Melanocyte of skin (primary cell): ENCODE data around the gene MYO3A. TPM values are rescaled to one million over a fixed set of nuclear protein-coding genes. Genes with fewer than 3 reads are reported as not detected.

ENCODE experiments used
- total RNA-seq, 2 donors: library from RNA; depleted of rRNA; stranded (reverse); fragments of >200 nt; gene quantifications; 2 replicates each; pipeline ENCODE4 v1.2.3, GENCODE V29; 2012

The MYO3A gene, protein sequence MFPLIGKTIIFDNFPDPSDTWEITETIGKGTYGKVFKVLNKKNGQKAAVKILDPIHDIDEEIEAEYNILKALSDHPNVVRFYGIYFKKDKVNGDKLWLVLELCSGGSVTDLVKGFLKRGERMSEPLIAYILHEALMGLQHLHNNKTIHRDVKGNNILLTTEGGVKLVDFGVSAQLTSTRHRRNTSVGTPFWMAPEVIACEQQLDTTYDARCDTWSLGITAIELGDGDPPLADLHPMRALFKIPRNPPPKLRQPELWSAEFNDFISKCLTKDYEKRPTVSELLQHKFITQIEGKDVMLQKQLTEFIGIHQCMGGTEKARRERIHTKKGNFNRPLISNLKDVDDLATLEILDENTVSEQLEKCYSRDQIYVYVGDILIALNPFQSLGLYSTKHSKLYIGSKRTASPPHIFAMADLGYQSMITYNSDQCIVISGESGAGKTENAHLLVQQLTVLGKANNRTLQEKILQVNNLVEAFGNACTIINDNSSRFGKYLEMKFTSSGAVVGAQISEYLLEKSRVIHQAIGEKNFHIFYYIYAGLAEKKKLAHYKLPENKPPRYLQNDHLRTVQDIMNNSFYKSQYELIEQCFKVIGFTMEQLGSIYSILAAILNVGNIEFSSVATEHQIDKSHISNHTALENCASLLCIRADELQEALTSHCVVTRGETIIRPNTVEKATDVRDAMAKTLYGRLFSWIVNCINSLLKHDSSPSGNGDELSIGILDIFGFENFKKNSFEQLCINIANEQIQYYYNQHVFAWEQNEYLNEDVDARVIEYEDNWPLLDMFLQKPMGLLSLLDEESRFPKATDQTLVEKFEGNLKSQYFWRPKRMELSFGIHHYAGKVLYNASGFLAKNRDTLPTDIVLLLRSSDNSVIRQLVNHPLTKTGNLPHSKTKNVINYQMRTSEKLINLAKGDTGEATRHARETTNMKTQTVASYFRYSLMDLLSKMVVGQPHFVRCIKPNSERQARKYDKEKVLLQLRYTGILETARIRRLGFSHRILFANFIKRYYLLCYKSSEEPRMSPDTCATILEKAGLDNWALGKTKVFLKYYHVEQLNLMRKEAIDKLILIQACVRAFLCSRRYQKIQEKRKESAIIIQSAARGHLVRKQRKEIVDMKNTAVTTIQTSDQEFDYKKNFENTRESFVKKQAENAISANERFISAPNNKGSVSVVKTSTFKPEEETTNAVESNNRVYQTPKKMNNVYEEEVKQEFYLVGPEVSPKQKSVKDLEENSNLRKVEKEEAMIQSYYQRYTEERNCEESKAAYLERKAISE (N-terminal part only)
- not detected for total RNA-seq

DNA sequence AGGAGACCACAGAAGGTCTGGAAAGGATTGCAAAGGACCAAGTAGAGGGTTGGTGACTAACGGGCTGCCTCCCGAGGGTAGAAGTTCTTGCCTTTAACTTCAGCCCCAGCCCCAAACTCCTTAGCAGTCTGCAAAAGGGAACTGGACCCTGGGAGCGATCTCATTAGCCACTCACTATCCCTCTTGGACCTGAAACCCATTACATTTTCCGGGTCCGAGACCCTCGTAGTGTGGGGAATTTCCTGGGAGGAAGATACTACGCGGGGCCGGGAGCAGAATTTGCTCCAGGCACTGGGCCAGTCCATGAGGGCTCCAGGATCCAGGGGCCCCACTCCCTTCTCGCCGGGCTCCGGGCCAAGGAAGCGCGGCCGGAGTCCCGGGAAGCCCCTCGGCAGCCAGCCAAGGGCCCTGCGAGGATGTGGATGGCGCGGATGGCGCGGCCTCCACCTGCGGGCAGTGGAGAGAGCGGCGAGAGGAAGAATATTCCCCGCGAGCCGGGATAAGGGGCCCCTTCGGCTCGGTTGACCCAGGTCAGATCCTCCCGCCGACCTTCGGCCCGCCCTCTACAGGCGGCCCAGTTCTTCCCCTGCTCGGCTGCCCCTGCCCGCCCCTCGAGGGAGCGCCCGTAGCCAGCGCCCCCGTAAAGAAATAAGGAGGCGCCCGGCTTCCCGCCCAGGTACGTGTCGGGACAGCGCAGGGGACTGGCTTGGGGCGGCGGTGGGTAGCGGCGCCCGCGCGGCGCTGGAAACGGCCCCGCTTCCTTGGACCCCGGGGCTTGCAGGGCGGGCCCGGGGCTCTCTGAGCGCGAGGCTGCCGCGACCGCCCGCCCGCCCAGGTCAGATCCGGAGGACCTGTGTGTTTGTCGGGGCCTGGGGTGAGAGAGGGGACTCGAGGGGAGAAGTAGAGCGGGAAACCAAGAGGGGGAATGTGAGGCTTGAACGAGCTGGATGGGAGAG lies at the start of gene MYO3A:
Gene MYO3A (plus strand): TSS at position 577 of the 956 bp plus-strand sequence. CDS start 17,882 bp downstream, outside the sequence.

DNA sequence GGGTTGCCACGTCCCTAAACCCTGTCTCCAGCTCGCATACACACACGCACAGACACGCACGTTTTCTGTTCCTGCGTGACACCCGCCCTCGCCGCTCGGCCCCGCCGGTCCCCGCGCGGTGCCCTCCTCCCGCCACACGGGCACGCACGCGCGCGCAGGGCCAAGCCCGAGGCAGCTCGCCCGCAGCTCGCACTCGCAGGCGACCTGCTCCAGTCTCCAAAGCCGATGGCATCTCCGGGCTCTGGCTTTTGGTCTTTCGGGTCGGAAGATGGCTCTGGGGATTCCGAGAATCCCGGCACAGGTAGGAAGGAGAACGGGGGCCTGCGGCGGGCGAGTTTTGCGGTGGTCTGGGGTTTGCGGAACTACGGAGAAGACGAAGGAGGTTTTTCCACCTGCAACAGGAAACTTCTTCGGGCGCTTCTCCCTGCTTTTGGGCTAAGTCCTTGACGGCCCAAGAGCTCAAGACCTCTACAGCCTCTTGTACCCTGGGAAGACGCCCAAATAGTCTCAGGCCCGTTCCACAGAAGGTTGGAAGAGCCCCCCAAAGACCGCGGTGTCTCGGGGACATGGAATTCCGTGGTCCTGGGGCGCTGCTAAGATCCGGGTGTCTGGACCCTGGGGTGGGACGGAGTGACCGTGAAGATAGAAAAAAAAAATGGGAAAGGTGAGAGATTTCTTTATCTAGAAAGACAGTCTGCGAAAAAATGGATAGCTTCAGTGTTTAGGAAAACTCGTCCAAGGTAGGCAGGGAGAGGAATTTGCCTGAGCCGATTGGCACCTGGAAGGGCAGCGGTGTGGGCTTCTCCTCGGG lies 282.8 kb downstream of the MYO3A start, which contains the start of gene GAD2:
Gene GAD2 (plus strand): TSS at position 190 of the 811 bp plus-strand sequence. CDS start 36 bp downstream, at position 226.

